GM12801 (cell line): ENCODE data around the gene RFC3.

Experiments
- TF ChIP-seq, protein P1 (sequence below): IDR thresholded peaks from one replicate; pipeline ENCODE4 v1.5.1; 2011; ENCODE audit warnings: control low read depth; ENCODE audit not compliant: insufficient read length; ENCODE audit errors: extremely low read depth

Gene RFC3

DNA sequence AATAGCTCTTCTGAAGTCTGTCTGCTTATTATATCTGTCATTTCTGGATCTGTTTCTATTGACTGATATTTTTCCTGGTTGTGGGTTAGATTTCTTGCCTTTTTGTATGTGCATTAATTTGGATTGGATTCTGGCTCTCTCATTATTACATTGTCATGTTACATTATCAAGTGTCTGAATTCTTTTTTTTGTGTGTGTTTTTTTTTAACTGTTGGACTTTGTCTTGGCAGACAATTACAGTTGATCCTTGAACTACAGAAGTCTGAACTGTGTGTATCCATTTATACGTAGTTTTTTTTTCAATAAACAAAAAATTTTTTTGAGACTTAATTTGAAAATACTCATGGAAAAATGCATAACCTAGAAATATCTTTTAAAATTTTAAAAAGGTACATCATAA is 22.5 kb downstream of the RFC3 start:
- TF ChIP-seq, protein P1, sequence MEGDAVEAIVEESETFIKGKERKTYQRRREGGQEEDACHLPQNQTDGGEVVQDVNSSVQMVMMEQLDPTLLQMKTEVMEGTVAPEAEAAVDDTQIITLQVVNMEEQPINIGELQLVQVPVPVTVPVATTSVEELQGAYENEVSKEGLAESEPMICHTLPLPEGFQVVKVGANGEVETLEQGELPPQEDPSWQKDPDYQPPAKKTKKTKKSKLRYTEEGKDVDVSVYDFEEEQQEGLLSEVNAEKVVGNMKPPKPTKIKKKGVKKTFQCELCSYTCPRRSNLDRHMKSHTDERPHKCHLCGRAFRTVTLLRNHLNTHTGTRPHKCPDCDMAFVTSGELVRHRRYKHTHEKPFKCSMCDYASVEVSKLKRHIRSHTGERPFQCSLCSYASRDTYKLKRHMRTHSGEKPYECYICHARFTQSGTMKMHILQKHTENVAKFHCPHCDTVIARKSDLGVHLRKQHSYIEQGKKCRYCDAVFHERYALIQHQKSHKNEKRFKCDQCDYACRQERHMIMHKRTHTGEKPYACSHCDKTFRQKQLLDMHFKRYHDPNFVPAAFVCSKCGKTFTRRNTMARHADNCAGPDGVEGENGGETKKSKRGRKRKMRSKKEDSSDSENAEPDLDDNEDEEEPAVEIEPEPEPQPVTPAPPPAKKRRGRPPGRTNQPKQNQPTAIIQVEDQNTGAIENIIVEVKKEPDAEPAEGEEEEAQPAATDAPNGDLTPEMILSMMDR = no peak

DNA sequence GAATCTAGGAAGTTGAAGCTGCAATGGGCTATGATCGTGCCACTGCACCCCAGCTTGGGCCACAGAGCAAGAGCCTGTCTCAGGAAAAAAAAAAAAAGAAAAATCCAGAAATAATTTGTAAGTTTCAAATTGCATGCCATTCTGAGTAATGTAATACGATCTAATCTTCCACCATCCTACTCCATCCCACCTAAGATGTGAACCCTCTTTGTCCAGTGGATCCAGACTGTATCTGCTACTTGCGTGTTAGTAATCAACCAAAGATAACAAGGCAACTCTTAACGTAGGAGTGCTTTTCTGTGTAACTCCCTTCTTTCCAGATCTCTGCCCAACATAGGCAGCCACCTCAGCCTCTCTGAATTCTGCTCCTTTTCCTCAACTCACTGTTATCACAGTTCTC is 24.3 kb downstream of the RFC3 start:
- TF ChIP-seq, protein P1 = no peak

DNA sequence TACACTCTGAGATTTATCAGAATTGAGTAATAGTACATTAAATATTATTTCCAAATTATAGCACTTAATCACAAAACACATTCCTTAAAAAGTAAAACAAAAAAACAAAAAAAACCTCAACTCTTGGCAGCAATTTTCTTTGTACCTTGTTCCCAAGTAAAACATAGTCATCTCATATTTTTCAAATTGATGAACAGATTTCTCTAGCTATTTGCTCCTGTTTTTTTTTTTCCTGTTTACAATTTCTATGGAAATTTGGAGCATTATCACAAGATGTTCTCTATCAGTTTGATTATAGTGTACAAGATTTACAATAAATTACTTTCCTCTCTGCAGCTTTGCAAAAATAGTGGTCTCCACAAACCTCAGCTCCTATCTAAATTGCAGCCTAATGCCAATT is 25.0 kb downstream of the RFC3 start:
- TF ChIP-seq, protein P1 = no peak

DNA sequence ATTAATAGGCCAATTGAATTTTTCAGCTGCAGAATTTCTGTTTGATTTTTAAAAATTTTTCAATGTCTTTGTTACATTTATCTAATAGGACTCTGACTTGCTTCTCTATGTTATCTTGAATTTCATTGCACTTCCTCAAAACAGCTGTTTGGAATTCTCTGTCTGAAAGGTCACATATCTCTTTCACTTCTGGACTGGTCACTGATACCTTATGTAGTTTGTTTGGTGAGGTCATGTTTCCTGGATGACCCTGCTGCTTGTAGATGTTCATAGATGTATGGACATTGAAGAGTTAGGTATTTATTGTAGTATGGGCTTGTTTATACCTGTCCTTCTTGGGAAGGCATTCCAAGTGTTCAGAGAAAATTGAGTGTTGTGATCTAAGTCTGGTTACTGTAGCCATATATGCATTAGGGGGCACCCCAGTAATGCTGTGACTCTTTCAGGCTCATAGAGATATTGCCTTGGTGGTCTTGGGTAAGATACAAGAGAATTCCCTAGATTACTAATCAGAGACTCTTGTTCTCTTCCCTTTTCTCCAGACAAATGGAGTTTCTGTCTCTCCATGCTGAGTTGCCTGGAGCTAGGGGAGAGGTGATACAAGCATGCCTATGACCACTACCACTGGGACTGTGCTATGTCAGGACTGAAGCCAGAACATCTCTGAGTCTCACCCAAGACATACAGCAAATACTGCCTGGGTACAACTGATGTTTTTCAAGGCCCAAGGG is 27.8 kb downstream of the RFC3 start:
- TF ChIP-seq, protein P1 = no peak

DNA sequence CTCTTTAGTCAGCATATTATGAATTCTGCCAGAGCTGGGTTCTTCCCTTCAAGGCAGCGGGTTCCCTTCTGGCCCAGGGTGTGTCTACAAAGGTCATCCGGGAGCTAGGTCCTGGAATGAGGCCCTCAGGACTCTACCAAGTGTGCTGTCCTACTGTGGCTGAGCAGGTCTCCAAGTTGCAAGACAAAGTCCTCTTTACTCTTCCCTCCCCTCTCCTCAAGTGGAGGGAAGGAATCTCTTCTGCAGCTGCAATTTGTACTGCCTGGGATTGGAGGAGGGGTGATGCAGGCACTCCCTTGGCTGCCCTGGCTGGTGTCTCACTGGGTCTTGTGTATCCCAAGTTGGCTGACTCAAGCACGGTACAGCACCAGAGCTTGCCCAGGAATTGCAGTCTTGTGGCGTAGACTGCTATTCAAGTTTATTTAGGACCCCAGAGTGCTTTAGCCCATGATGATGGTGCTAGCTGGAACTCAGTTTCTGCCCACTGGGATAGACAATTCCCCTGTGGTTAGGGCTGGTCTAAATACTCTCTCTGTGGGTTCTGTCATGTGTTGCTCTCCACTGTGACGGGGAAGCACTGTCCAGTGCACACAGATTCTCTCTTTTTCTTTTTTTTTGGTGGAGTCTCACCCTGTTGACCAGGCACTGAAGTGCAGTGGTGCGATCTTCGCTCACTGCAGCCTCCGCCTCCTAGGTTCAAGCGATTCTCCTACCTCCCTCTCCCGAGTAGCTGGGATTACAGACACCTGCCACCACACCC is 28.5 kb downstream of the RFC3 start:
- TF ChIP-seq, protein P1 = no peak

DNA sequence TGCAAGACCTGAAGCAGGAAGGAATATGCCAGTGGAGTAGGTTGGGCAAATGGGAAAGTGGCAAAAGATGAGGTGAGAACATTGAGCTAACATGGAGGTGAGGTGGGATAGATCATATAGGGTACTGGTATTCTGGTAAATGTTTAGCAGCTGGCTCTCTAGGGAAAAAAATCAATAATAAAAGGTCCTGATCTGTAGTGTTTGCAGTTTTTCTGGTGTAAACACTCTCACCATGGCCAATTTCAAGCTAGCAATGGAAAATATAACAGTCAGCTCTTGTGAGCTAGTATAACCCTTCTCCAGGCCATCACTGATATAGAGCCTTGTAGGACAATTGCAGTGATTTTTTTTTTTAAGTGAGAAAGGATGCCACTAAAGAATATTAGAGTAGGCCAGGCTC is 31.3 kb downstream of the RFC3 start:
- TF ChIP-seq, protein P1 = no peak

DNA sequence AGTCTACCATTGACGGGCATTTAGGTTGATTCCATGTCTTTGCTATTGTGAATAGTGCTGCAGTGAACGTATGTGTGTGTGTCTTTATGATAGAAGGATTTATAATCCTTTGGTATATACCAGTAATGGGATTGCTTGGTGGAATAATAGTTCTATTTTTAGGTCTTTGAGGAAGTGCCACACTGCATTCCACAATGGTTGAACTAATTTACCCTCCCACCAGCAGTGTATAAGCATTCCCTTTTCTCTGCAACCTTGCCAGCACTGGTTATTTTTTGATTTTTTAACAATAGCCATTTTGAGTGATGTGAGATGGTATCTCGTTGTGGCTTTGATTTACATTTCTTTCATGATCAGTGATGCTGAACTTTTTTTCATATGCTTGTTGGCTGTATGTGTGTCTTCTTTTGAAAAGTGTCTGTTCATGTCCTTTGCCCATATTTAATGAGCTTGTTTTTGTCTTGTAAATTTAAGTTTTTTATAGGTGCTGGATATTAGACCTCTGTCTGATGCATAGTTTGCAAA is 37.5 kb downstream of the RFC3 start:
- TF ChIP-seq, protein P1 = no peak
